K562 (cell line): ENCODE results near the gene CPT1A. TPM values are rescaled to one million over a fixed set of nuclear protein-coding genes. Genes with fewer than 3 reads are reported as not detected.

Experiments used
- ATAC-seq: fragments of 200-7000 bp; cut with Tn5 transposase; 3 replicates; pipeline ENCODE4 v1.9.1; 2020; ENCODE audit warnings: moderate library complexity
- BruUV-seq: library from RNA; stranded (reverse); fragments of 400-500 nt; replicated peaks from 2 replicates; lab custom pipeline; 2021; lab: Mats Ljungman, UMichigan
- CTCF ChIA-PET: fragments of 300-600 bp; formaldehyde crosslinking; extraction: SDS; loops from one replicate; lab custom pipeline; 2021; ENCODE audit warnings: low intra/inter-chr PET ratio; lab: Yijun Ruan, JAX
- POLR2A ChIA-PET: fragments of 300-600, 350-650 bp; sonication (Branson Sonifier 250); formaldehyde crosslinking; extraction: SDS; loops from one replicate; lab custom pipeline; 2021; ENCODE audit warnings: antibody characterized with exemption, inconsistent platforms; lab: Yijun Ruan, JAX
- DNase-seq, 4 experiments: peaks; one replicate each; pipeline versions ENCODE4 v3.0.0 to v3.0.0-alpha.2; 2011 to 2018; ENCODE audit warnings: low spot score in 3 of 4, mixed read lengths in 3 of 4; ENCODE audit errors: extremely low read depth in 1 of 4
- FAIRE-seq: peaks from 2 replicates; lab custom pipeline; 2011; peaks lifted over from hg19 to GRCh38; lab: Jason Lieb, UNC
- H2AFZ ChIP-seq: 2 replicates; pipeline ENCODE4 v1.6.0; 2011; ENCODE audit warnings: low read depth, low read length, control low read depth, inconsistent platforms
- H3K27ac ChIP-seq: fragments of 200-600 bp; 3 replicates; pipeline ENCODE4 v1.8.0; 2011; ENCODE audit warnings: low read depth, mild to moderate bottlenecking, control low read depth, inconsistent platforms, low read length, moderate library complexity, mixed read lengths; ENCODE audit errors: extremely low read depth
- H3K27me3 ChIP-seq, 2 experiments: fragments of 300-600 bp in 1 of 2; 2 replicates in 1 of 2; 3 replicates in 1 of 2; pipeline versions ENCODE4 v1.6.0 to v1.8.0; 2011; ENCODE audit warnings: inconsistent platforms in 2 of 2, low read length in 2 of 2, mild to moderate bottlenecking in 1 of 2, mixed read lengths in 1 of 2, moderate library complexity in 1 of 2; ENCODE audit not compliant: control insufficient read depth in 2 of 2, insufficient read depth in 2 of 2
- H3K36me3 ChIP-seq: fragments of 300-600 bp; 3 replicates; pipeline ENCODE4 v1.8.0; 2011; ENCODE audit warnings: mild to moderate bottlenecking, low read length, inconsistent platforms; ENCODE audit not compliant: control insufficient read depth, insufficient read depth
- H3K4me1 ChIP-seq, 2 experiments: fragments of 200-600 bp in 1 of 2; replicated peaks in 1 of 2; 2 replicates in 1 of 2; 3 replicates in 1 of 2; pipeline versions ENCODE4 v1.5.1 to v1.8.0; 2011; ENCODE audit warnings: inconsistent platforms in 2 of 2, low read length in 2 of 2, mild to moderate bottlenecking in 1 of 2, mixed read lengths in 1 of 2, moderate library complexity in 1 of 2; ENCODE audit not compliant: control insufficient read depth in 2 of 2, insufficient read depth in 2 of 2
- H3K4me2 ChIP-seq: 2 replicates; pipeline ENCODE4 v1.6.1; 2011; ENCODE audit warnings: low read length, control low read depth, inconsistent platforms, mixed read lengths; ENCODE audit not compliant: insufficient read depth
- H3K4me3 ChIP-seq: fragments of 200-600 bp; sonication (generic), shearing (Covaris generic); 2 replicates; pipeline ENCODE4 v1.5.1; 2016; ENCODE audit warnings: control low read depth, inconsistent platforms
- H3K79me2 ChIP-seq: fragments of 200-600 bp; 3 replicates; pipeline ENCODE4 v1.8.0; 2011; ENCODE audit warnings: low read length, inconsistent platforms; ENCODE audit not compliant: control insufficient read depth, insufficient read depth
- H3K9ac ChIP-seq, 2 experiments: 2 replicates each; pipeline versions ENCODE4 v1.6.0 to v1.6.1; 2011; ENCODE audit warnings: low read depth in 2 of 2, low read length in 2 of 2, control low read depth in 1 of 2, inconsistent platforms in 1 of 2, mild to moderate bottlenecking in 1 of 2, mixed read lengths in 1 of 2; ENCODE audit not compliant: insufficient read depth in 1 of 2
- H3K9me1 ChIP-seq: one replicate; pipeline ENCODE4 v1.6.0; 2011; ENCODE audit warnings: inconsistent platforms, mild to moderate bottlenecking, low read length, moderate library complexity; ENCODE audit not compliant: control insufficient read depth, insufficient read depth
- H3K9me3 ChIP-seq: replicated peaks from 2 replicates; pipeline ENCODE4 v1.5.1; 2011; ENCODE audit warnings: low read depth, low read length, inconsistent platforms; ENCODE audit not compliant: control insufficient read depth, insufficient read depth
- H4K20me1 ChIP-seq: replicated peaks from 2 replicates; pipeline ENCODE4 v1.6.1; 2011; ENCODE audit warnings: low read length, inconsistent platforms, mixed read lengths; ENCODE audit not compliant: control insufficient read depth, insufficient read depth
- EHMT2 ChIP-seq: fragments of 450-650 bp; IDR thresholded peaks from 2 replicates; pipeline ENCODE4 v1.6.1; 2018; ENCODE audit warnings: antibody characterized with exemption
- KLF13 ChIP-seq: fragments of 450-650 bp; IDR thresholded peaks from 2 replicates; pipeline ENCODE4 v1.6.1; 2016; ENCODE audit warnings: missing genetic modification characterization, low read depth, mild to moderate bottlenecking, missing compliant biosample characterization, moderate library complexity, borderline replicate concordance
- SNRNP70 ChIP-seq: fragments of 200-400 bp; formaldehyde crosslinking; optimal IDR thresholded peaks from 2 replicates; pipeline ENCODE3; 2017; ENCODE audit warnings: low read depth, low read length
- ZBTB1 ChIP-seq: sonication (generic); formaldehyde crosslinking; IDR thresholded peaks from 2 replicates; pipeline ENCODE4 v1.8.1; 2023; ENCODE audit warnings: missing genetic modification reagents, low read depth, mild to moderate bottlenecking, borderline replicate concordance
- ZNF561 ChIP-seq: fragments of 450-650 bp; formaldehyde crosslinking; conservative IDR thresholded peaks from 2 replicates; pipeline ENCODE4 v1.4.0; 2020; ENCODE audit warnings: mild to moderate bottlenecking, moderate library complexity
- ZNF699 ChIP-seq: fragments of 250-450 bp; sonication (Bioruptor Pico); IDR thresholded peaks from 2 replicates; pipeline ENCODE4 v1.8.0; 2021; ENCODE audit warnings: mild to moderate bottlenecking, moderate library complexity; ENCODE audit not compliant: insufficient replicate concordance
- WGBS: fragments of 100-300 bp; shearing (Covaris generic); methylation state at CpG from one replicate; pipeline ENCODE4 v1.1.6; 2016; ENCODE audit warnings: low coverage, mixed read lengths; ENCODE audit not compliant: insufficient coverage; ENCODE audit errors: missing lambda C conversion rate; 5-methylcytosine and 5-hydroxymethylcytosine counted together
- in situ Hi-C: fragments of 300-500 bp; cut with MboI; formaldehyde crosslinking; loops from 4 replicates; pipeline ENCODE4 v1.15.0; 2018; ENCODE audit warnings: inconsistent platforms, mixed read lengths
- intact Hi-C: fragments of 100-400 bp; cut with micrococcal nuclease; formaldehyde crosslinking; loops from 2 replicates; pipeline ENCODE4 v1.14.2; 2022
- polyA plus RNA-seq, 8 experiments: library from polyadenylated mRNA; depleted of rRNA in 4 of 8; stranded (reverse) in 5 of 8; unstranded in 3 of 8; fragments of >200 nt; fragmentation: Nextera tagmentation in 2 of 8; fragmentation: Illumina TruSeq in 1 of 8; extraction: Ambion mirVana in 2 of 8; extraction: Trizol in 1 of 8; gene quantifications; 2 replicates each; pipeline versions ENCODE4 v1.2.1 to v1.2.3, GENCODE V29; 2011 to 2014; ENCODE audit warnings: inconsistent platforms in 1 of 8, missing spikeins in 1 of 8
- total RNA-seq, 7 experiments: library from RNA; depleted of rRNA in 6 of 7; stranded (reverse); fragments of >200 nt in 6 of 7; fragmentation: Illumina TruSeq in 2 of 7; extraction: Trizol in 2 of 7; gene quantifications; 2 replicates each; pipeline versions ENCODE4 v1.2.1 to v1.2.3, GENCODE V29; 2011 to 2021; ENCODE audit warnings: low replicate concordance in 1 of 7
- TF ChIP-seq, protein P1 (sequence below), 2 experiments: fragments of 450-650 bp in 1 of 2; sonication (generic) in 1 of 2; formaldehyde crosslinking in 1 of 2; IDR thresholded peaks; 2 replicates each; pipeline versions ENCODE4 v1.7.1 to v1.9.0; 2016 to 2022; ENCODE audit warnings: inconsistent platforms in 1 of 2, mild to moderate bottlenecking in 1 of 2, missing genetic modification reagents in 1 of 2
- TF ChIP-seq, protein P2 (sequence below): fragments of 250-450 bp; sonication (Bioruptor Pico); IDR thresholded peaks from 2 replicates; pipeline ENCODE4 v1.8.0; 2021; ENCODE audit warnings: moderate library complexity, mild to moderate bottlenecking, inconsistent platforms

The CPT1A gene
- total and polyA plus RNA-seq, 9 of the 15 experiments (the other 6 are each of a cell fraction or from before 2014, with no cell fraction given): 2.6 to 29.1 (median 12.3) TPM

DNA sequence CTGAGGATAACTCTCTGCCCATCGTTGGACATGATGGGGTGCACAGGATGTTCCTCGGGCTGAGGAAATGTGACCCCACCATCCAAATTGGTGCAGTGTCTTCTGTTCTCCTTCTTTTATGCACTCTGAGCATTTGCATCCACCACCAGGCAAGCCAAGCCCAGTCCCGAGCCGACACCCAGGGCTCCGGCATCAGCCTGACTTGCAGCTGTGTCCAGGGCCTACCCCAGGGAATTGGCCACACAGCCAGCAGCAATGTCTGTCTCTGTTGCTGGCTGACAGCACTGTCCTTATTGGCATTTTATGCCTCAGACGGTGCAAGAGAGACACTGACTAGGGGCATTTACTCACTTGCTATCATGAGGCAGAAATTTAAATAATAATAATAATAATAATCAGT, 25.4 kb upstream of the CPT1A start:
- Histone ChIP-seq H3K27ac (no peak overlapping the region), H3K9me1 (no peaks in the 10 kb centered on the region), H3K4me2 (no peak overlapping the region), H3K9ac (peak overlapping the region in 1 of 2 experiments; percentile 65; a peak in 2 of 4 replicates), H3K36me3 (no peaks in the 10 kb centered on the region), H3K27me3 (no peaks in the 10 kb centered on the region), H3K4me3 (no peak overlapping the region), H3K4me1 (peaks cover 3 to 21% of the 10 kb centered on the region in 2 experiments; a peak in 3 of 5 replicates), H3K79me2 (no peaks in the 10 kb centered on the region), H2AFZ (no peak overlapping the region), H4K20me1 (no peaks in the 10 kb centered on the region), H3K9me3 (0 out of 2 replicates have a peak, but pooled peaks cover 4% of the 10 kb centered on the region)
- no TSS peak for BruUV-seq
- DNase-seq (no peak), FAIRE-seq (no peak), ATAC-seq (no peak)
- POLR2A ChIA-PET: no interaction called here
- intact Hi-C loops: loop anchor here (5.0 kb wide), 1 partner anchor 235 kb away; no protein-coding TSS in a partner anchor
- 41% methylated on average over 6 of the region's 6 CpGs for WGBS
- in situ Hi-C loops: no loop called here
- CTCF ChIA-PET: no interaction called here
- TF ChIP-seq, protein P1, sequence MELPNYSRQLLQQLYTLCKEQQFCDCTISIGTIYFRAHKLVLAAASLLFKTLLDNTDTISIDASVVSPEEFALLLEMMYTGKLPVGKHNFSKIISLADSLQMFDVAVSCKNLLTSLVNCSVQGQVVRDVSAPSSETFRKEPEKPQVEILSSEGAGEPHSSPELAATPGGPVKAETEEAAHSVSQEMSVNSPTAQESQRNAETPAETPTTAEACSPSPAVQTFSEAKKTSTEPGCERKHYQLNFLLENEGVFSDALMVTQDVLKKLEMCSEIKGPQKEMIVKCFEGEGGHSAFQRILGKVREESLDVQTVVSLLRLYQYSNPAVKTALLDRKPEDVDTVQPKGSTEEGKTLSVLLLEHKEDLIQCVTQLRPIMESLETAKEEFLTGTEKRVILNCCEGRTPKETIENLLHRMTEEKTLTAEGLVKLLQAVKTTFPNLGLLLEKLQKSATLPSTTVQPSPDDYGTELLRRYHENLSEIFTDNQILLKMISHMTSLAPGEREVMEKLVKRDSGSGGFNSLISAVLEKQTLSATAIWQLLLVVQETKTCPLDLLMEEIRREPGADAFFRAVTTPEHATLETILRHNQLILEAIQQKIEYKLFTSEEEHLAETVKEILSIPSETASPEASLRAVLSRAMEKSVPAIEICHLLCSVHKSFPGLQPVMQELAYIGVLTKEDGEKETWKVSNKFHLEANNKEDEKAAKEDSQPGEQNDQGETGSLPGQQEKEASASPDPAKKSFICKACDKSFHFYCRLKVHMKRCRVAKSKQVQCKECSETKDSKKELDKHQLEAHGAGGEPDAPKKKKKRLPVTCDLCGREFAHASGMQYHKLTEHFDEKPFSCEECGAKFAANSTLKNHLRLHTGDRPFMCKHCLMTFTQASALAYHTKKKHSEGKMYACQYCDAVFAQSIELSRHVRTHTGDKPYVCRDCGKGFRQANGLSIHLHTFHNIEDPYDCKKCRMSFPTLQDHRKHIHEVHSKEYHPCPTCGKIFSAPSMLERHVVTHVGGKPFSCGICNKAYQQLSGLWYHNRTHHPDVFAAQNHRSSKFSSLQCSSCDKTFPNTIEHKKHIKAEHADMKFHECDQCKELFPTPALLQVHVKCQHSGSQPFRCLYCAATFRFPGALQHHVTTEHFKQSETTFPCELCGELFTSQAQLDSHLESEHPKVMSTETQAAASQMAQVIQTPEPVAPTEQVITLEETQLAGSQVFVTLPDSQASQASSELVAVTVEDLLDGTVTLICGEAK (IDR thresholded peaks at IDR 0.05): no peak
- TF ChIP-seq, protein P1 (CRISPR knock-in tag; IDR thresholded peaks at IDR 0.05): no peak
- TF ChIP-seq, protein P2, sequence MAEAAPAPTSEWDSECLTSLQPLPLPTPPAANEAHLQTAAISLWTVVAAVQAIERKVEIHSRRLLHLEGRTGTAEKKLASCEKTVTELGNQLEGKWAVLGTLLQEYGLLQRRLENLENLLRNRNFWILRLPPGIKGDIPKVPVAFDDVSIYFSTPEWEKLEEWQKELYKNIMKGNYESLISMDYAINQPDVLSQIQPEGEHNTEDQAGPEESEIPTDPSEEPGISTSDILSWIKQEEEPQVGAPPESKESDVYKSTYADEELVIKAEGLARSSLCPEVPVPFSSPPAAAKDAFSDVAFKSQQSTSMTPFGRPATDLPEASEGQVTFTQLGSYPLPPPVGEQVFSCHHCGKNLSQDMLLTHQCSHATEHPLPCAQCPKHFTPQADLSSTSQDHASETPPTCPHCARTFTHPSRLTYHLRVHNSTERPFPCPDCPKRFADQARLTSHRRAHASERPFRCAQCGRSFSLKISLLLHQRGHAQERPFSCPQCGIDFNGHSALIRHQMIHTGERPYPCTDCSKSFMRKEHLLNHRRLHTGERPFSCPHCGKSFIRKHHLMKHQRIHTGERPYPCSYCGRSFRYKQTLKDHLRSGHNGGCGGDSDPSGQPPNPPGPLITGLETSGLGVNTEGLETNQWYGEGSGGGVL (CRISPR knock-in tag): no peak
- TF ChIP-seq ZNF699 (CRISPR knock-in tag): no peak
- no peak for TF ChIP-seq KLF13 (tag)
- TF ChIP-seq SNRNP70: no peak
- no peak for TF ChIP-seq EHMT2
- TF ChIP-seq ZBTB1: no peak
- TF ChIP-seq ZNF561: no peak
